Endothelial cell (in vitro differentiated cells): ENCODE data around the gene TCEANC2. TPM values are rescaled to one million over a fixed set of nuclear protein-coding genes. Genes with fewer than 3 reads are reported as not detected.
A peak's percentile ranks its signal among the peaks of the same experiment; 100 is the strongest.

Experiments used
- DNase-seq: peaks from one replicate; pipeline ENCODE4 v3.0.0; 2021; ENCODE audit warnings: low spot score
- H3K27ac Mint-ChIP-seq: one replicate; pipeline ENCODE4 v1.8.0; 2021; ENCODE audit warnings: mixed read lengths, inconsistent platforms; ENCODE audit not compliant: unreplicated experiment
- H3K27me3 Mint-ChIP-seq: one replicate; pipeline ENCODE4 v1.8.0; 2021; ENCODE audit warnings: mild to moderate bottlenecking, moderate library complexity, mixed read lengths, inconsistent platforms; ENCODE audit not compliant: unreplicated experiment
- H3K36me3 Mint-ChIP-seq: one replicate; pipeline ENCODE4 v1.8.0; 2021; ENCODE audit warnings: mild to moderate bottlenecking, low read depth, mixed read lengths, inconsistent platforms; ENCODE audit not compliant: unreplicated experiment
- H3K4me1 Mint-ChIP-seq: one replicate; pipeline ENCODE4 v1.8.0; 2021; ENCODE audit warnings: mild to moderate bottlenecking, mixed read lengths, inconsistent platforms; ENCODE audit not compliant: unreplicated experiment
- H3K4me3 Mint-ChIP-seq: one replicate; pipeline ENCODE4 v1.8.0; 2021; ENCODE audit warnings: mild to moderate bottlenecking, mixed read lengths, inconsistent platforms; ENCODE audit not compliant: unreplicated experiment
- H3K9me3 Mint-ChIP-seq: one replicate; pipeline ENCODE4 v1.8.0; 2021; ENCODE audit warnings: mixed read lengths, inconsistent platforms; ENCODE audit not compliant: unreplicated experiment
- CTCF ChIP-seq: fragments of 200-600 bp; sonication (generic); IDR thresholded peaks from one replicate; pipeline ENCODE4 v1.5.0; 2021; ENCODE audit warnings: antibody characterized with exemption; ENCODE audit not compliant: unreplicated experiment
- total RNA-seq: library from RNA; stranded (reverse); fragmentation: NEBNext Ultra II Directional; extraction: Animal tissue kit (Norgen Biotek cat#: 25700); gene quantifications from one replicate; pipeline ENCODE4 v1.2.1, GENCODE V29; 2021; ENCODE audit not compliant: unreplicated experiment

Gene TCEANC2
- total RNA-seq, 1 donor from 2014 or later: 6.3 TPM

- Mint-ChIP-seq H3K27ac (peak overlapping the region; percentile 10), H3K4me3 (no peak overlapping the region), H3K27me3 (peaks cover 10% of the 10 kb centered on the region), H3K4me1 (peaks cover 19% of the 10 kb centered on the region), H3K9me3 (peaks cover 5% of the 10 kb centered on the region), H3K36me3 (peaks cover 10% of the 10 kb centered on the region)
- TF ChIP-seq CTCF: no peak
- DNase-seq: no peak
Measured at GRCh38 chr1:54136269-54136896, 83.0 kb downstream of the TCEANC2 start.

GRCh38 chr1:54136963-54137533, 83.6 kb downstream of the TCEANC2 start:
- Mint-ChIP-seq H3K9me3 (peaks cover 5% of the 10 kb centered on the region), H3K36me3 (peaks cover 10% of the 10 kb centered on the region), H3K4me1 (peaks cover 19% of the 10 kb centered on the region), H3K27me3 (peaks cover 9% of the 10 kb centered on the region), H3K27ac (peak overlapping the region; percentile 20), H3K4me3 (peak overlapping the region; percentile 84)
- TF ChIP-seq CTCF: no peak
- DNase-seq: no peak

GRCh38 chr1:54137534-54138061, 84.2 kb downstream of the TCEANC2 start:
- no peak for TF ChIP-seq CTCF
- peak overlapping the region; percentile 20 for H3K27ac Mint-ChIP-seq
- peaks cover 19% of the 10 kb centered on the region for H3K4me1 Mint-ChIP-seq
- peaks cover 5% of the 10 kb centered on the region for H3K9me3 Mint-ChIP-seq
- peaks cover 9% of the 10 kb centered on the region for H3K27me3 Mint-ChIP-seq
- H3K4me3 Mint-ChIP-seq: peak overlapping the region; percentile 84
- peaks cover 10% of the 10 kb centered on the region for H3K36me3 Mint-ChIP-seq
- DNase-seq: no peak

GRCh38 chr1:54138994-54139393, 85.6 kb downstream of the TCEANC2 start:
- Mint-ChIP-seq H3K4me3 (no peak overlapping the region), H3K4me1 (peaks cover 19% of the 10 kb centered on the region), H3K27ac (no peak overlapping the region), H3K36me3 (peaks cover 10% of the 10 kb centered on the region), H3K27me3 (peaks cover 9% of the 10 kb centered on the region), H3K9me3 (peaks cover 5% of the 10 kb centered on the region)
- no peak for DNase-seq
- no peak for TF ChIP-seq CTCF

- no peak overlapping the region for H3K27ac Mint-ChIP-seq
- peaks cover 10% of the 10 kb centered on the region for H3K36me3 Mint-ChIP-seq
- peaks cover 9% of the 10 kb centered on the region for H3K27me3 Mint-ChIP-seq
- peaks cover 5% of the 10 kb centered on the region for H3K9me3 Mint-ChIP-seq
- TF ChIP-seq CTCF: no peak
- no peak overlapping the region for H3K4me3 Mint-ChIP-seq
- peaks cover 19% of the 10 kb centered on the region for H3K4me1 Mint-ChIP-seq
- no peak for DNase-seq
Measured at GRCh38 chr1:54139711-54140110, 86.3 kb downstream of the TCEANC2 start.
